GM13976 (cell line): ENCODE measurements around the gene FOXD1.

Experiments
- DNase-seq: peaks from one replicate; pipeline ENCODE4 v3.0.0; 2012; ENCODE audit warnings: low spot score
- CTCF ChIP-seq: IDR thresholded peaks from 2 replicates; pipeline ENCODE4 v1.5.1; 2012; ENCODE audit warnings: borderline replicate concordance, mild to moderate bottlenecking; ENCODE audit not compliant: insufficient read depth; ENCODE audit errors: extremely low read depth, missing control alignments, control extremely low read depth
- in situ Hi-C: fragments of 300-500 bp; cut with MboI; formaldehyde crosslinking; loops from one replicate; pipeline ENCODE4 v1.12.0; 2022; ENCODE audit warnings: low sequenced_read_pairs, mixed read lengths, inconsistent platforms; ENCODE audit not compliant: unreplicated experiment

The FOXD1 gene

GRCh38 chr5:73484511-73484910, 35.9 kb upstream of the FOXD1 start:
- in situ Hi-C loops: no loop called here
- TF ChIP-seq CTCF: no peak
- DNase-seq: no peak

- in situ Hi-C loops: no loop called here
- TF ChIP-seq CTCF: no peak
Observed at GRCh38 chr5:73483676-73484075, 35.1 kb upstream of the FOXD1 start.

GRCh38 chr5:73482383-73483136, 34.0 kb upstream of the FOXD1 start:
- TF ChIP-seq CTCF: no peak
- in situ Hi-C loops: no loop called here
- no peak for DNase-seq

More at GRCh38 chr5:73483676-73484075, 35.1 kb upstream of the FOXD1 start:
- no peak for DNase-seq

- no peak for TF ChIP-seq CTCF
Observed at GRCh38 chr5:73480500-73480899, 31.9 kb upstream of the FOXD1 start.

GRCh38 chr5:73472116-73472515, 23.5 kb upstream of the FOXD1 start:
- no peak for DNase-seq
- in situ Hi-C loops: no loop called here
- no peak for TF ChIP-seq CTCF

More at GRCh38 chr5:73480500-73480899, 31.9 kb upstream of the FOXD1 start:
- in situ Hi-C loops: no loop called here
- DNase-seq: no peak

- TF ChIP-seq CTCF: no peak
- in situ Hi-C loops: no loop called here
- DNase-seq: no peak
Observed at GRCh38 chr5:73471654-73472053, 23.1 kb upstream of the FOXD1 start.
